Activated T-helper 2 cell treated with anti-CD3 and anti-CD28 coated beads, Interferon-gamma antibody, Interleukin-2, Interleukin-4, amounts not matched to agents 10 μg/mL and 5 μg/mL and 100 μg/mL, durations not matched to agents 14 hours and 24 hours and 36 hours (primary cell): ENCODE measurements around the gene TCF12. TPM values are rescaled to one million over a fixed set of nuclear protein-coding genes. Genes with fewer than 3 reads are reported as not detected.

Experiments used
- DNase-seq: peaks from one replicate; pipeline ENCODE4 v3.0.0; 2021; ENCODE audit warnings: low spot score
- H3K27ac Mint-ChIP-seq: one replicate; pipeline ENCODE4 v1.8.0; 2021; ENCODE audit warnings: mixed read lengths
- H3K27me3 Mint-ChIP-seq: one replicate; pipeline ENCODE4 v1.8.0; 2021; ENCODE audit warnings: low read depth, mixed read lengths
- H3K36me3 Mint-ChIP-seq: one replicate; pipeline ENCODE4 v1.8.0; 2021; ENCODE audit warnings: low read depth, mixed read lengths
- H3K4me1 Mint-ChIP-seq: one replicate; pipeline ENCODE4 v1.8.0; 2021; ENCODE audit warnings: low read depth, mixed read lengths
- H3K4me3 Mint-ChIP-seq: one replicate; pipeline ENCODE4 v1.8.0; 2021; ENCODE audit warnings: low read depth, mild to moderate bottlenecking, moderate library complexity, mixed read lengths
- H3K9me3 Mint-ChIP-seq: one replicate; pipeline ENCODE4 v1.8.0; 2021; ENCODE audit warnings: mixed read lengths
- intact Hi-C: fragments of 100-400 bp; cut with micrococcal nuclease; formaldehyde crosslinking; loops from one replicate; pipeline ENCODE4 v1.15.1; 2023
- total RNA-seq: library from RNA; stranded (reverse); gene quantifications from 2 replicates; pipeline ENCODE4 v1.2.3, GENCODE V29; 2022

Gene TCF12
- total RNA-seq, 1 donor from 2014 or later: 70.7 TPM

DNA sequence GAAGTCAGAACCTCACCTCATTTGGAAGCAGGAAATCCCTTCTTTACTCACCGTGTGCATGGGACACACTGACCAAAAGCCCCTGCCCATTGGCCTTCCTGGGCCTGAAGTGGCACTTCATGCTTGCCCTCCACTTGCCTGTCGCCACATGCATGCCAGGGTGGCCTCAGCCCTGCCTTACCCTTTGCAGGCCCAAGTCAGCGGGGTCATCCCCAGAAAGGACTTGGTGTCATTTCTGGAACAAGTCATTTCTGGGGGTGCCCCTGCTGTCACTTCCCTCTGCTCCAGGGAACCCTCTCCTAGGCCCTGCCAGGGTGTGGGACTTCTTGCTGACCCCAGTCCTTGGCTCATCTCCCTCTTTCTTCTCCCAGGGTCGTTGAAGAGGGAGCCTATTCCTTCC, 398.0 kb downstream of the TCF12 start:
- intact Hi-C loops: no loop called here
- H3K27ac Mint-ChIP-seq: no peak overlapping the region
- no peaks in the 10 kb centered on the region for H3K9me3 Mint-ChIP-seq
- no peaks in the 10 kb centered on the region for H3K27me3 Mint-ChIP-seq
- no peaks in the 10 kb centered on the region for H3K4me1 Mint-ChIP-seq
- no peak for DNase-seq
- H3K4me3 Mint-ChIP-seq: no peak overlapping the region
- H3K36me3 Mint-ChIP-seq: no peaks in the 10 kb centered on the region

DNA sequence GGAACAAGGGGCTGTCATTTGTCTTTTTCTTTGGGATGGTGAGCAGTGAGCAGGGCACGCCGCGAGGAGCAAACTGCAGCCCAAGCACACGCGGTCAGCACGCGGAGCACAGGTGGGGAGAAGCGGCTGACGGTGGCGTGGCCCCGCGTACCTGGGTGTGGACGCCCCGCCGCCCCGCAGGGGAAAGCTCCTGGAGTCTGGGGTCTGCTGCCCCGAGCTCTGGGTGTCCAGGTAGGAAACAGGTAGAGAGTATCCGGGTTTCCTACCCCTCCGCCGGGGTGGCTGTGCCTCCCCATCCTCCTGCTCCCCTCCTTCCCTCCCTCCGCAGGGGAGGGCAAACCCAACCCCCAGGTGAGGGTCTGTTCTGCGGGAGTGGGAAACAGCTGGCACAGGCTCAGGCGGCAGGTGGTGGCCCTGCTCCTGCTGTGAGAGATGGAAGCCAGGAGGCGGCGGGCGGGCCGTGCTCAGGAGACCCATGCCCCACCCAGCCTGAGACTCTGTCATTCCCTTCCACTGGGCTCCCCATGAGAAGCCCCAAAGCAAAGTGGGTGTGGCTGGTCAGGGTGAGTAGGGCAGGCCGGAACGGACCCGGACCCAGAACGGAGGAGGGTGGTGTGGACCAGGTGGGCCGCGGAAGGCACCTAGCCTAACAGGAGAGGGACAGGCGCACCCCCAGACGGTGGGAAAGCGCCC, 400.9 kb downstream of the TCF12 start:
- Mint-ChIP-seq H3K27me3 (no peaks in the 10 kb centered on the region), H3K4me1 (peaks cover 4% of the 10 kb centered on the region), H3K36me3 (no peaks in the 10 kb centered on the region), H3K27ac (no peak overlapping the region), H3K4me3 (no peak overlapping the region), H3K9me3 (no peaks in the 10 kb centered on the region)
- no peak for DNase-seq
- intact Hi-C loops: no loop called here

DNA sequence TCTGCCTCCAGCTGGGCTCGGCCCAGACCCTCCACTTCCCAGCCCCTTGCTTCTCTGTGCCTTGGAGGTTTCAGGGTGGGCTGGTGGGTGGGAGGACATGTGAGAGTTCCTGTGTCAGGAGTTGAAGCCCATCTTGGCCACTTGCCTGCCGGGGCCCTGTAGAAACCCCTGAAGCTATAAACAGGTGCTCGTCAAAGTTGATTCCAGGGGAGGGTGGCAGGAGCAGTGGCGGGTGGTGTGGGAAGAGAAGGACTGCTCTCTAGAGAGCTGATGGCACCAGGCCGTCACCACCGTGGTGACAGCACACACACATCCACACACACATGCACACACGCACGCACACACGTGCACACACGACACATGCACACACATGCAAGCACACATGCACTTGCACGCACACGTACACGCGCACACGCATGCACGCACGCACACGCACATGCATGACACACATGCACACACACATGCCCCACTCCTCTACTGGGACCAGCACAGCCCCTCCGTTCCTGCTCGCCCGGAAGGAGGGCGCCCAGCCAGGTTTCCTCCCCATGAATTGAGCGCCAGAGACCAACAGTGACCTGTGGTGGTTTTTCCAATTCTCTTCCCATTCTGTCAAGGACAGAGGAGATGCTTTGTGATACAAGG, 401.6 kb downstream of the TCF12 start:
- Mint-ChIP-seq H3K36me3 (no peaks in the 10 kb centered on the region), H3K4me1 (peaks cover 4% of the 10 kb centered on the region), H3K27me3 (no peaks in the 10 kb centered on the region), H3K27ac (no peak overlapping the region), H3K4me3 (no peak overlapping the region), H3K9me3 (no peaks in the 10 kb centered on the region)
- DNase-seq: no peak
- intact Hi-C loops: no loop called here

DNA sequence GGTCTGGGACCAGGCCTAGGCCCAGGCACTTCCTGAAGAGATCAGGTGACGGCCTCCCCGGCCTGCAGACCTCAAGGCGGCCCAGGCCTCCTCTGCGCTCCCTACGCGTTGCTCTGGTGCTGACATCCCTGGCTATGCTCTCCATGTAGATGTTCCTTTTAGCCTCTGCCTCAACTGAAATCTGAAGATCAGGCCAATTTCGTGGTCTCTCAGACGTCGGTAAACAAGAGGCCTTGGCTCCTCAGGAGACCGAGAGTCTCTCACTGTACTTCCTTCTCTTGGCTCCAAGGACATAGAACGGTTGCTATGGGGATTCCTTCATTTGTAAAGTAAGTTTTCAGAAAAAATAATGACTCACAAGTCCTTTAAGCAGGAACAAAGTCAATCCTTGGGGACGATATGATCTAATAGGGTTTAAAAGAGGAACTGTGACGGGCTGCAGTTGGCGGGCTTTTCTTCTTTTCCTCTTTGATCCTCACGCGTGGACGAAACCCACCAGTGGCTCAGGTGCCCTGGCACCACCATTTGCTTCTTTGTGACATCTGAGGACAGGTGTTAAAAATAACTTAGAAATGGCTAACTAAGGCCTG, 402.3 kb downstream of the TCF12 start:
- Mint-ChIP-seq H3K4me3 (no peak overlapping the region), H3K27ac (no peak overlapping the region), H3K27me3 (no peaks in the 10 kb centered on the region), H3K4me1 (peaks cover 4% of the 10 kb centered on the region), H3K36me3 (no peaks in the 10 kb centered on the region), H3K9me3 (no peaks in the 10 kb centered on the region)
- no peak for DNase-seq
- intact Hi-C loops: no loop called here

DNA sequence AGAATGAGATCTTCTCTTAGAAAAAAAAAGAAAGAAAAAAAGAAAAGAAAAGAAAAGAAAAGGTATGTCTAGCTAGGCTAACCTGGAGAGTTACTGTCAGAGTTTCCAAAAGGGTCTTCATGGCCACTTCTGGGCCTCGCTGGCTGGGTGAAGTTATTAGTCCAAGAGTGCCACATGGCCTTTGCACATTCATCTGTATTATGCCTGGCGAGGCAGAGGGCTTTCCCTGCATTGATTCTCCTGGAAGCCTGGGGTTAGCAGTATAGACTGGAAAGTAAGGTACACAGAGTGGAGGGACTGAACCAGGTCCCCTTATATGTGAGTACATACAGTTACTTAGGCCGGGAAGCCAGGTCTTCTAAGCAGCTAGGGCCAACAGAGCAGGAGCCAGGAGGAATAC, 403.0 kb downstream of the TCF12 start:
- Mint-ChIP-seq H3K27me3 (no peaks in the 10 kb centered on the region), H3K36me3 (no peaks in the 10 kb centered on the region), H3K4me1 (peaks cover 4% of the 10 kb centered on the region), H3K4me3 (no peak overlapping the region), H3K27ac (no peak overlapping the region), H3K9me3 (no peaks in the 10 kb centered on the region)
- DNase-seq: no peak
- intact Hi-C loops: no loop called here

DNA sequence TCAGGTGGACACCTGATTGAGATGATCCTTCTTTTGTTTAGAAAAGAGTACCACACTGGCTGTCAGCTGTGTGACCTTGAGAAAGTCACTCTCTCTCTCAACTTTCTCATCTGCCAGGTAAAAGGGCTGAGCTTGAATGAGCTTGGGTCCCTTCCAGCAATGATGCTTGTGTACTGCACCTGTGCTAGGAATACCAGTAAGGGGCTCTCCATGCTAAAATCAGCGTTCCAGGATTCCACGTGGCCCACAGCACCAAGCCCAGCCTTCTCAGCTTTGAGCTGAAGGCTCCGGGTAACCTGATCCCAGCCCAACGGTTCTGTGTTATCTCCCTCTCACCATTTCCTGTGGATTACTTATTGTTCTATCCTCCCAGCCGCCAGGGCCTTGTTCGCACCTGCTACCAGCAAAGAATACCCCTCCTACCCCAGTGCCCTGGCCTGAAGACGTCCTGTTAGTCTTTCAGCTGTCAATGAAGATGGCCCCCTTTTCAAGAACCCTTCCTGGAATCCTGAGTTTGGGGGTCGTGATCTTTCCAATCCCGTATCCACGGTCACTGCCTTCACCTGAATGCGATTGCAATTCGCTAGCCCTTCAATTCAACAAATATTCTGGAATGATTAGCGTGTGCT, 403.6 kb downstream of the TCF12 start:
- Mint-ChIP-seq H3K4me1 (peaks cover 4% of the 10 kb centered on the region), H3K9me3 (no peaks in the 10 kb centered on the region), H3K4me3 (no peak overlapping the region), H3K36me3 (no peaks in the 10 kb centered on the region), H3K27ac (no peak overlapping the region), H3K27me3 (no peaks in the 10 kb centered on the region)
- DNase-seq: no peak
- intact Hi-C loops: no loop called here

DNA sequence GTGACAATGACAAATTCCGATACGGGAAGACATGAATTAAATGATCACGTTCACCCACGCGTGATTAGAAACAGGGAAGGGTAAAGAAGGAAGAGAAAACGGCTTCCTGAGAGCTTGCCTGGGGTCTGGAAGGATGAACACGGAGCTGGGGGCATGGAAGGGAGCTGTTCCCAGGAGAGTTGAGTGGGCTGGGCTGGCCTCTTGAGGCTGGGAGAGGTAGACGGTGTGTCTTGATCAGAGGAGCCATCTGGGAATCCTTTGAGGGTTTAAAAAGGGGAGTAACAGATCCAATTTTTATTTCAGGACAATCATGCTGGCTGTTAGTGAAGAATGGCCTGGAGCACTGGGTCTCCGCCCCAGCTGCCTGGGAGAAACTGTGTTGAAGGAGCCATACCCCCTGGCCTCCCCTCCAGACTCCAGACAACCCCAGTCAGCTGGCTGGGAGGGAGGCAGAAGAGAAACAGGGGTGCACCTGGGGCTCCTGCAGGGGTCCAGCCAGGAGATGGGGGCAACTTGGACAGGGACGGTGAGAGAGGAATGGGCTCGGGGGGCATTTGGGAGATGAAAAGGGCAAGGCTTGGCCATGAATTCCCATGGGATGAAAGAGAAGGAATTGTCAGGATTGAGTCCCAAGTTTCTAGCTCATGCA, 404.3 kb downstream of the TCF12 start:
- no peaks in the 10 kb centered on the region for H3K36me3 Mint-ChIP-seq
- no peaks in the 10 kb centered on the region for H3K9me3 Mint-ChIP-seq
- H3K27me3 Mint-ChIP-seq: no peaks in the 10 kb centered on the region
- no peak for DNase-seq
- H3K4me1 Mint-ChIP-seq: peaks cover 4% of the 10 kb centered on the region
- intact Hi-C loops: no loop called here
- no peak overlapping the region for H3K27ac Mint-ChIP-seq
- no peak overlapping the region for H3K4me3 Mint-ChIP-seq

DNA sequence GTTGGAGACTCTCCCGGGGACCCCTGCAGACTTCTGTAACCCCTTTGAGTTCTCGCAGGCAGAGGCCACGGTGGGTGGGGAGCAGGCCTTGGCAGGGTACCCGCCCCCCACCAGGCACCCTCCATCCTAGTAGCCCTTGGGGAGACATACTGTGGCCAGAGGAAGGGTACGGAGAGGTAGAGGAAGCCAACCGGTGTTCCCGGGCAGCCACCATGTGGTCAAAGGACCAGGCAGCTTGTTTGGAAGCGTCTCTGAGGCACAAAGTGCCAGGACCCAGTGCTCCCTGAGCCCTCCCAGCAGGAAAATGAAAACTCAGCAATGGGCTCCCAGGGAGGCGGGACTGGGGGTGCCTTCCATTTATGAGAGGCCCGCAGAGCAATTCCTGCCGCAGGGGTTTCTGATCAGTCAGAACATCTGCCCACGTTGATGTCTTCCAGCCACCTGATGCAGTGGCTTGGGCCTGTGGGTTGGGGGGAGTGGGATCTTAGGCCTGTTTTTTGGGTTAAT, 404.9 kb downstream of the TCF12 start:
- intact Hi-C loops: no loop called here
- Mint-ChIP-seq H3K9me3 (no peaks in the 10 kb centered on the region), H3K36me3 (no peaks in the 10 kb centered on the region), H3K4me3 (no peak overlapping the region), H3K27ac (no peak overlapping the region), H3K27me3 (no peaks in the 10 kb centered on the region), H3K4me1 (peaks cover 4% of the 10 kb centered on the region)
- DNase-seq: no peak

DNA sequence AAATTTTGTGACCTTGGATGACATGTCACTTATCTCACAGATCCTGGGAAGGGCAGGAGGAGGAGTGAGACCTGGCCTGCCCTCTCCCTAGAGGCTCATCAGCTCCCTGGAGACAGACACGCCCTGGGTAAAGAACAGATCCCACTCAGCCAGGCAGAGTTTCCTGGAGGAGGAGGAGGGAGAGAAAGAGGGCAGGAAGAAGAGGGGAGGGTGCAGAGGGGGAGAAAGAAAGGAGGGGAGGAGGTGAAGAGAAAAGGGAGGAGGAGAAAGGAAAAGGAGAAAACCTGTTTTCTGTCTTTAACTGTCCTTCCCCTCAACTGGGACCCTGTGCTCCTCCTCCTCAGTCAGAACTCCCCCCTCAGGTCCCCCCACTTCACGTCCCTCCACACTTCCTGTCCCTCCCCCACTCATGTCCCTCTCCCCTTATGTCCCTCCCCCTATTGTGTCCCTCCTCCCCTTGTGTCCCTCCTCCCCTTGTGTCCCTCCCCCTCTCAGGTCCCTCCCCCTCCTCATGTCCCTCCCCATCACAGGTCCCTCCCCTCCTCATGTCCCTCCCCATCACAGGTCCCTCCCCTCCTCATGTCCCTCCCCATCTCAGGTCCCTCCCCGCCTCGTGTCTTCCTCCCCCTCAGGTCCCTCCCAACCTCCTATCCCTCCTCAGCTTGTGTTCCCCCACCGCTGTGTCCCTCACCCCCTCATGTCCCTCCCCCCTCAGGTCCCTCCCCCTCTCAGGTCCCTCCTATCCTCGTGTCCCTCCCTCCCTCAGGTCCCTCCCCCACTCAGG, 405.6 kb downstream of the TCF12 start:
- intact Hi-C loops: no loop called here
- Mint-ChIP-seq H3K4me1 (peaks cover 4% of the 10 kb centered on the region), H3K27me3 (peaks cover 2% of the 10 kb centered on the region), H3K9me3 (no peaks in the 10 kb centered on the region), H3K36me3 (no peaks in the 10 kb centered on the region), H3K27ac (no peak overlapping the region), H3K4me3 (no peak overlapping the region)
- DNase-seq: no peak

DNA sequence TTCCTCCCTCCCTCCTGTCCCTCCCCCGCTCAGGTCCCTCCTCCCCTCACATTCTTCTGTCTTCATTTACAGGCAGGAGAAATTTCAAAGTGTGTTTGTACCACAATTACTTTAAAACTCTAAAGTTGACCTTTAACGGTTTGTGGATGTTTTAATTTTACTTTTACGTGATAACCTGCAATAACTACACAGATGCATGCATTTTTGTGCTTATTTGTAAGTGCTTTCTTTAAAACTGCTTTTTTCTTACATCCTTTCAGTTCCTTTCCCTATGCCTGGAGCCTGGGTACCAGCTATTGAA, 406.1 kb downstream of the TCF12 start:
- intact Hi-C loops: no loop called here

DNA sequence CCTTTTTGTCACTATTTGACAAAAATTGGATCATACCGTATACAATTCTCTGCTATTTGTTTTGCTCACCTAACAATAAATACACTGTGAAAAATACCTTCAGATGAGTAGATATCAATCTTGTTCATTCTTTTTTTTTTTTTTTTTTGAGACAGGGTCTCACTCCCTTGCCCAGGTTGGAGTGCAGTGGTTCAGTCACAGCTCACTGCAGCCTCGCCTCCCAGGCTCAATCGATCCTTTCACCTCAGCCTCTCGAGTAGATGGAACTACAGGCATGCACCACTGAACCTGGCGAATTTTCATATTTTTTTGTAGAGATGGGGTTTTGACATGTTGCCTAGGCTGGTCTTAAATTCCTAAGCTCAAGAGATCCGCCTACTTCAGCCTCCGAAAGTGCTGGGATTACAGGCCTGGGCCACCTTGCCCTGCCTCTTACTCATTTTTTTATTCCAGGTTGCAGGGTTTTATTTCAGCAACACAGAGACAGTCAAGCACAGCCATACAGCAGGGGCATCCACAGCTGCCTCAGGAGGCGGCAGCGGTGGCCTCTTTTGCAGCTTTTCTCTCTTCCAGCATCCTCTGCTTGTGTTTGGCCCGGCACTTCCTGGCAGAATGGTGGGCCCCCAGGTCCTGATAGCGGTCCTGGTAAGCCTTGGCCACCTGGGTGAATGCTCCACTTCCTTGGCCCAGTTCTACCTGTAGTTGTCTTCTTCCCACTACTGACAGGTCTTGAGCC, 406.7 kb downstream of the TCF12 start:
- Mint-ChIP-seq H3K9me3 (no peaks in the 10 kb centered on the region), H3K27ac (no peak overlapping the region), H3K4me1 (peaks cover 6% of the 10 kb centered on the region), H3K36me3 (no peaks in the 10 kb centered on the region), H3K4me3 (no peak overlapping the region), H3K27me3 (peaks cover 2% of the 10 kb centered on the region)
- DNase-seq: no peak
- intact Hi-C loops: no loop called here

More for the DNA sequence above, 406.1 kb downstream of the TCF12 start:
- no peaks in the 10 kb centered on the region for H3K9me3 Mint-ChIP-seq
- peaks cover 4% of the 10 kb centered on the region for H3K4me1 Mint-ChIP-seq
- H3K4me3 Mint-ChIP-seq: no peak overlapping the region
- H3K27ac Mint-ChIP-seq: no peak overlapping the region
- peaks cover 2% of the 10 kb centered on the region for H3K27me3 Mint-ChIP-seq
- DNase-seq: no peak
- H3K36me3 Mint-ChIP-seq: no peaks in the 10 kb centered on the region

DNA sequence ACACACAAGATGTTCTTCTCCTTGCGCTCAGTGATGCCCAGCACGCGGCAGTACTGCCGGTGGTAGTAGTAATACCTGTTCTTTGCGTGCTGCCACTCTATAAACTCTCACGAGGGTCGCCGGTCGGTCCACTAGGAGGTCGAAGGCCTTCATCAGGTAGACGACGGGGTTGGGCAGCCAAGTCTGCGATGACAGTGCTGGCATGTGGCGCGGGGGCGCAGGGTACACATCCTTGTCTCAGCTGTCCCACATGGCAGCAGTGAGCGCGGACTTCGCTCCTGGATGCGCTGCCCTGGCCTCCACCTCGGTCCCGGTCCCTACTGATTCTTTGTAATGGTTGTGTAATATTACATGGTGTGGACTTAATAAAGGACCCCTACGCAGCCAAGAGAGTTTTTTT, 407.8 kb downstream of the TCF12 start:
- no peak overlapping the region for H3K4me3 Mint-ChIP-seq
- H3K36me3 Mint-ChIP-seq: no peaks in the 10 kb centered on the region
- peaks cover 2% of the 10 kb centered on the region for H3K27me3 Mint-ChIP-seq
- no peaks in the 10 kb centered on the region for H3K9me3 Mint-ChIP-seq
- DNase-seq: no peak
- H3K4me1 Mint-ChIP-seq: peaks cover 9% of the 10 kb centered on the region
- intact Hi-C loops: no loop called here
- no peak overlapping the region for H3K27ac Mint-ChIP-seq
